HL-60 (cell line): ENCODE data around the gene NPAS2.

Experiments used
- DNase-seq, 2 experiments: peaks; one replicate each; pipeline ENCODE4 v3.0.0-alpha.2; 2010 to 2020; ENCODE audit warnings: low read depth in 1 of 2, low spot score in 1 of 2
- H3K27ac ChIP-seq: fragments of 250-450 bp; sonication (Bioruptor Pico); replicated peaks from 2 replicates; pipeline ENCODE4 v1.5.1; 2020; ENCODE audit warnings: mild to moderate bottlenecking, moderate library complexity
- H3K27me3 ChIP-seq: fragments of 250-450 bp; sonication (Bioruptor Pico); 2 replicates; pipeline ENCODE4 v1.5.1; 2021; ENCODE audit warnings: mild to moderate bottlenecking, moderate library complexity; ENCODE audit not compliant: insufficient read depth, poor library complexity, severe bottlenecking
- H3K4me3 ChIP-seq: replicated peaks from 2 replicates; pipeline ENCODE4 v1.5.1; 2011; ENCODE audit warnings: mild to moderate bottlenecking, control low read depth, low read length; ENCODE audit not compliant: insufficient read depth
- CTCF ChIP-seq: IDR thresholded peaks from one replicate; pipeline ENCODE4 v1.5.1; 2011; ENCODE audit warnings: low read length, control low read depth, inconsistent platforms; ENCODE audit not compliant: insufficient read depth
- GABPA ChIP-seq: IDR thresholded peaks from 2 replicates; pipeline ENCODE4 v1.6.1; 2012; ENCODE audit warnings: low read depth
- POLR2AphosphoS5 ChIP-seq: IDR thresholded peaks from 2 replicates; pipeline ENCODE4 v1.6.1; 2012; ENCODE audit warnings: low read depth
- REST ChIP-seq: IDR thresholded peaks from 2 replicates; pipeline ENCODE4 v1.6.1; 2012; ENCODE audit warnings: low read depth; ENCODE audit not compliant: insufficient replicate concordance
- SPI1 ChIP-seq: IDR thresholded peaks from 2 replicates; pipeline ENCODE4 v1.6.1; 2012; ENCODE audit warnings: low read depth, mild to moderate bottlenecking, borderline replicate concordance

The NPAS2 gene

GRCh38 chr2:100956081-100956480, 136.1 kb downstream of the NPAS2 start:
- no peak for TF ChIP-seq GABPA
- TF ChIP-seq REST, result no peak
- TF ChIP-seq CTCF, result no peak
- no peak for TF ChIP-seq SPI1
- no peak for TF ChIP-seq POLR2AphosphoS5
- Histone ChIP-seq H3K4me3 (no peak overlapping the region), H3K27ac (no peak overlapping the region), H3K27me3 (no peaks in the 10 kb centered on the region)
- DNase-seq, result no peak

GRCh38 chr2:100957996-100958653, 138.2 kb downstream of the NPAS2 start:
- TF ChIP-seq GABPA (no peak), CTCF (no peak), REST (no peak), SPI1 (no peak), POLR2AphosphoS5 (no peak)
- Histone ChIP-seq H3K27ac (no peak overlapping the region), H3K27me3 (no peaks in the 10 kb centered on the region), H3K4me3 (no peak overlapping the region)
- no peak for DNase-seq

GRCh38 chr2:100959225-100959880, 139.4 kb downstream of the NPAS2 start:
- no peak for DNase-seq
- Histone ChIP-seq H3K27ac (no peak overlapping the region), H3K27me3 (no peaks in the 10 kb centered on the region), H3K4me3 (no peak overlapping the region)
- TF ChIP-seq GABPA (no peak), POLR2AphosphoS5 (no peak), REST (no peak), CTCF (no peak), SPI1 (no peak)
